K562 (cell line): ENCODE results near the gene GABRB3. TPM values are rescaled to one million over a fixed set of nuclear protein-coding genes. Genes with fewer than 3 reads are reported as not detected.

Experiments used
- ARID2 ChIP-seq: fragments of 450-650 bp; IDR thresholded peaks from 2 replicates; pipeline ENCODE4 v1.6.1; 2017; ENCODE audit warnings: antibody characterized with exemption, mild to moderate bottlenecking
- GTF3C2 ChIP-seq: IDR thresholded peaks from 3 replicates; pipeline ENCODE4 v1.6.1; 2011; ENCODE audit warnings: borderline replicate concordance, mild to moderate bottlenecking, moderate library complexity; ENCODE audit not compliant: insufficient read length; ENCODE audit errors: extremely low read depth
- MEIS2 ChIP-seq: fragments of 450-650 bp; IDR thresholded peaks from 2 replicates; pipeline ENCODE4 v1.6.1; 2014; ENCODE audit warnings: mild to moderate bottlenecking; ENCODE audit not compliant: partially characterized antibody
- NCOA1 ChIP-seq: fragments of 450-650 bp; IDR thresholded peaks from 2 replicates; pipeline ENCODE4 v1.6.1; 2016; ENCODE audit warnings: low read depth
- SMARCA5 ChIP-seq: fragments of 450-650 bp; IDR thresholded peaks from 2 replicates; pipeline ENCODE4 v1.6.1; 2016
- ZBTB40 ChIP-seq, 2 experiments: fragments of 450-650 bp in 1 of 2; sonication (generic) in 1 of 2; formaldehyde crosslinking in 1 of 2; IDR thresholded peaks; 2 replicates each; pipeline versions ENCODE4 v1.7.1 to v1.9.0; 2016 to 2022; ENCODE audit warnings: inconsistent platforms in 1 of 2, mild to moderate bottlenecking in 1 of 2, missing genetic modification reagents in 1 of 2
- ZKSCAN3 ChIP-seq: fragments of 250-450 bp; sonication (Bioruptor Pico); IDR thresholded peaks from 2 replicates; pipeline ENCODE4 v1.4.0; 2020
- ZNF212 ChIP-seq: fragments of 450-650 bp; formaldehyde crosslinking; IDR thresholded peaks from 2 replicates; pipeline ENCODE4 v1.4.0; 2020; ENCODE audit warnings: mild to moderate bottlenecking
- polyA plus RNA-seq, 8 experiments: library from polyadenylated mRNA; depleted of rRNA in 4 of 8; stranded (reverse) in 5 of 8; unstranded in 3 of 8; fragments of >200 nt; fragmentation: Nextera tagmentation in 2 of 8; fragmentation: Illumina TruSeq in 1 of 8; extraction: Ambion mirVana in 2 of 8; extraction: Trizol in 1 of 8; gene quantifications; 2 replicates each; pipeline versions ENCODE4 v1.2.1 to v1.2.3, GENCODE V29; 2011 to 2014; ENCODE audit warnings: inconsistent platforms in 1 of 8, missing spikeins in 1 of 8
- total RNA-seq, 7 experiments: library from RNA; depleted of rRNA in 6 of 7; stranded (reverse); fragments of >200 nt in 6 of 7; fragmentation: Illumina TruSeq in 2 of 7; extraction: Trizol in 2 of 7; gene quantifications; 2 replicates each; pipeline versions ENCODE4 v1.2.1 to v1.2.3, GENCODE V29; 2011 to 2021; ENCODE audit warnings: low replicate concordance in 1 of 7

GABRB3 gene
- total and polyA plus RNA-seq, 9 of the 15 experiments (the other 6 are each of a cell fraction or from before 2014, with no cell fraction given): 0.09 to 1.4 (median 0.49) TPM

GRCh38 chr15:26686547-26687187, 86.2 kb downstream of the GABRB3 start (continued):
- TF ChIP-seq ZBTB40 (IDR thresholded peaks at IDR 0.05) (no peak), ZBTB40 (CRISPR knock-in tag; IDR thresholded peaks at IDR 0.05) (no peak), MEIS2 (no peak), ARID2 (no peak), NCOA1 (no peak), ZNF212 (no peak), GTF3C2 (no peak), SMARCA5 (no peak), ZKSCAN3 (CRISPR knock-in tag) (no peak)
